BLaER1 treated with 17β-estradiol and CSF1 and Interleukin-3, amounts not matched to agents 10 nM and 100 nM (cell line): Measurements from ENCODE around the gene PSAPL1.

Experiments used
- H3K27ac ChIP-seq, 11 experiments: shearing (Covaris generic); formaldehyde crosslinking; 2 replicates each; pipeline ENCODE4 v1.8.1; 2022
- H3K27me3 ChIP-seq, 11 experiments: shearing (Covaris generic); formaldehyde crosslinking; 2 replicates each; pipeline ENCODE4 v1.8.1; 2022
- H3K36me3 ChIP-seq, 11 experiments: shearing (Covaris generic); formaldehyde crosslinking; 2 replicates each; pipeline ENCODE4 v1.8.1; 2022
- H3K4me1 ChIP-seq, 10 experiments: shearing (Covaris generic); formaldehyde crosslinking; 2 replicates each; pipeline ENCODE4 v1.8.1; 2022
- H3K4me2 ChIP-seq, 11 experiments: shearing (Covaris generic); formaldehyde crosslinking; 2 replicates each; pipeline ENCODE4 v1.8.1; 2022
- H3K4me3 ChIP-seq, 10 experiments: shearing (Covaris generic); formaldehyde crosslinking; 2 replicates each; pipeline ENCODE4 v1.8.1; 2022
- H3K9ac ChIP-seq, 11 experiments: shearing (Covaris generic); formaldehyde crosslinking; 2 replicates each; pipeline ENCODE4 v1.8.1; 2022
- H3K9me3 ChIP-seq, 11 experiments: shearing (Covaris generic); formaldehyde crosslinking; replicated peaks in 1 of 11; 2 replicates each; pipeline ENCODE4 v1.8.1; 2022
- H4K20me1 ChIP-seq, 11 experiments: shearing (Covaris generic); formaldehyde crosslinking; 2 replicates each; pipeline ENCODE4 v1.8.1; 2022
- Cebpa-rat ChIP-seq, 11 experiments: shearing (Covaris generic); IDR thresholded peaks; 2 replicates each; pipeline ENCODE4 v1.8.1; 2022

The PSAPL1 gene

GRCh38 chr4:7410446-7410845 is 24.3 kb downstream of the PSAPL1 start:
- H3K27me3 ChIP-seq: no peaks in the 10 kb centered on the region

GRCh38 chr4:7408166-7408565 is 26.6 kb downstream of the PSAPL1 start:
- H3K36me3 ChIP-seq: peaks cover 0 to 26% (median 0%) of the 10 kb centered on the region in 11 experiments; a peak in 6 of 22 replicates
- no peak overlapping the region for H3K9ac ChIP-seq
- H4K20me1 ChIP-seq: no peaks in the 10 kb centered on the region
- no peaks in the 10 kb centered on the region for H3K27me3 ChIP-seq
- H3K4me2 ChIP-seq: no peak overlapping the region
- no peak overlapping the region for H3K27ac ChIP-seq
- no peak overlapping the region for H3K4me3 ChIP-seq
- H3K4me1 ChIP-seq: peaks cover 0 to 19% (median 14%) of the 10 kb centered on the region in 10 experiments; a peak in 13 of 20 replicates
- TF ChIP-seq Cebpa-rat (IDR thresholded peaks at IDR 0.05): no peak
- peaks cover 31 to 60% (median 49%) of the 10 kb centered on the region in 11 experiments for H3K9me3 ChIP-seq

More at GRCh38 chr4:7410446-7410845, 24.3 kb downstream of the PSAPL1 start:
- peaks cover 0 to 26% (median 0%) of the 10 kb centered on the region in 11 experiments; a peak in 6 of 22 replicates for H3K36me3 ChIP-seq
- no peak overlapping the region for H3K9ac ChIP-seq
- no peak overlapping the region for H3K27ac ChIP-seq
- H3K4me1 ChIP-seq: peaks cover 0 to 24% (median 15%) of the 10 kb centered on the region in 10 experiments; a peak in 13 of 20 replicates
- H4K20me1 ChIP-seq: no peaks in the 10 kb centered on the region
- no peak overlapping the region for H3K4me3 ChIP-seq
- peaks cover 27 to 48% (median 39%) of the 10 kb centered on the region in 11 experiments for H3K9me3 ChIP-seq
- no peak overlapping the region for H3K4me2 ChIP-seq
- no peak for TF ChIP-seq Cebpa-rat (IDR thresholded peaks at IDR 0.05)

- Histone ChIP-seq H4K20me1 (no peaks in the 10 kb centered on the region), H3K9me3 (peaks cover 10 to 36% (median 29%) of the 10 kb centered on the region in 11 experiments), H3K4me3 (no peak overlapping the region), H3K27ac (no peak overlapping the region), H3K9ac (no peak overlapping the region), H3K36me3 (peaks cover 0 to 4% (median 0%) of the 10 kb centered on the region in 11 experiments; a peak in 2 of 22 replicates), H3K27me3 (no peaks in the 10 kb centered on the region), H3K4me2 (no peak overlapping the region), H3K4me1 (peaks cover 18 to 22% (median 19%) of the 10 kb centered on the region in 10 experiments)
- no peak for TF ChIP-seq Cebpa-rat (IDR thresholded peaks at IDR 0.05)
Measured at GRCh38 chr4:7403001-7403400, 31.7 kb downstream of the PSAPL1 start.

GRCh38 chr4:7402526-7402925 is 32.2 kb downstream of the PSAPL1 start:
- no peaks in the 10 kb centered on the region; a peak in 1 of 22 replicates for H3K27me3 ChIP-seq

GRCh38 chr4:7400671-7401298 is 33.9 kb downstream of the PSAPL1 start:
- H3K27ac ChIP-seq: no peak overlapping the region
- no peak overlapping the region for H3K9ac ChIP-seq
- H3K27me3 ChIP-seq: peaks cover 0 to 6% (median 0%) of the 10 kb centered on the region in 11 experiments; a peak in 2 of 22 replicates
- peaks cover 28 to 44% (median 41%) of the 10 kb centered on the region in 10 experiments for H3K4me1 ChIP-seq
- no peak overlapping the region for H3K4me3 ChIP-seq
- peaks cover 0 to 16% (median 11%) of the 10 kb centered on the region in 11 experiments; a peak in 16 of 22 replicates for H3K9me3 ChIP-seq
- H3K4me2 ChIP-seq: no peak overlapping the region
- TF ChIP-seq Cebpa-rat (IDR thresholded peaks at IDR 0.05): no peak
- H3K36me3 ChIP-seq: no peaks in the 10 kb centered on the region
- H4K20me1 ChIP-seq: no peaks in the 10 kb centered on the region

More at GRCh38 chr4:7402526-7402925, 32.2 kb downstream of the PSAPL1 start:
- Histone ChIP-seq H3K4me1 (peaks cover 23 to 26% (median 24%) of the 10 kb centered on the region in 10 experiments), H4K20me1 (no peaks in the 10 kb centered on the region), H3K36me3 (peaks cover 0 to 4% (median 0%) of the 10 kb centered on the region in 11 experiments; a peak in 1 of 22 replicates), H3K4me3 (no peak overlapping the region), H3K9me3 (peaks cover 8 to 31% (median 26%) of the 10 kb centered on the region in 11 experiments; a peak in 21 of 22 replicates), H3K27ac (no peak overlapping the region), H3K4me2 (no peak overlapping the region), H3K9ac (no peak overlapping the region)
- no peak for TF ChIP-seq Cebpa-rat (IDR thresholded peaks at IDR 0.05)

DNA sequence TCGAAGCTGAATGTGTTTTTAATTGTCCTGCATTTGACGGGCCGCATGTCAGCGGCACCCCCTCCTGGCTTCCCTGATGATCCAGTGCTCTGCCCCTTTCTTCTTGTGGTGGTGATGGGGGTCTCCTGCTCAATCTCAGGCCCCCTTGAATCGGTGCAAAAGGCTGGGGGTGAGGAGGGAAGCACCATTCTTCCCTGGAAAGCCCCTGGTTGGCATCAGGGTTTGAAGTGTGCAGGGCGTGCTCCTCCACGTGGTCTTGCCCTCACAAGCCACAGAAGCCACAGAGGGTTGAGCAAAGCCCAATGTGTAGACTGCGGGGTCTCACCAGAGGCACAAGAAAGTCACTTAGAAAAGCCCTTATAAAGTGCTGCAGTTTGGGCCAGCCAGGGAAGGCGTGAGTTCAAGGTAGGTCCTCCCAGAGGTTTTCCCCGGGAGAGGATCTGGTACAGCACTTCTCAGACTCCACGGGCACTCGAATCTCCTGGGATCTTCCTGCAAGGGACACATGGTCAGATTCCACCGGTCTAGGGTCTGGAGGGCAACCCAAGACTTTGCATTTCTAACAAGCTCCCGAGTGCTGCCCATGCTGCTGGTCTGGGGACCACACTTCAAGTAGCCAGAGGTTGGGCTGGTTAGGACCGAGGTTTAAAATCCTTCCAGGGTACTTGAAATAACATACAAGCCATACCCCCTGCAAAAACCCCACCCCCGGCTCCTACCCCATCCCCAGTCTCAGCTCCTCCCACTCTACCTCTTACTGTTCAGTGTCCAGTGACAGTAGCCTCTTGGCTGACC is 35.1 kb downstream of the PSAPL1 start:
- Histone ChIP-seq H3K9me3 (peaks cover 0 to 6% (median 2%) of the 10 kb centered on the region in 11 experiments; a peak in 12 of 22 replicates), H3K36me3 (no peaks in the 10 kb centered on the region), H3K4me3 (no peak overlapping the region), H3K4me2 (peak overlapping the region; percentile 0 to 89 (median 67); a peak in 21 of 22 replicates), H3K4me1 (peaks cover 28 to 55% (median 53%) of the 10 kb centered on the region in 10 experiments), H3K27ac (no peak overlapping the region), H3K9ac (peak overlapping the region in 2 of 11 experiments; percentile 10 to 33; a peak in 1 of 22 replicates), H4K20me1 (no peaks in the 10 kb centered on the region; a peak in 1 of 22 replicates), H3K27me3 (peaks cover 0 to 8% (median 0%) of the 10 kb centered on the region in 11 experiments; a peak in 2 of 22 replicates)
- TF ChIP-seq Cebpa-rat (IDR thresholded peaks at IDR 0.05): no peak

DNA sequence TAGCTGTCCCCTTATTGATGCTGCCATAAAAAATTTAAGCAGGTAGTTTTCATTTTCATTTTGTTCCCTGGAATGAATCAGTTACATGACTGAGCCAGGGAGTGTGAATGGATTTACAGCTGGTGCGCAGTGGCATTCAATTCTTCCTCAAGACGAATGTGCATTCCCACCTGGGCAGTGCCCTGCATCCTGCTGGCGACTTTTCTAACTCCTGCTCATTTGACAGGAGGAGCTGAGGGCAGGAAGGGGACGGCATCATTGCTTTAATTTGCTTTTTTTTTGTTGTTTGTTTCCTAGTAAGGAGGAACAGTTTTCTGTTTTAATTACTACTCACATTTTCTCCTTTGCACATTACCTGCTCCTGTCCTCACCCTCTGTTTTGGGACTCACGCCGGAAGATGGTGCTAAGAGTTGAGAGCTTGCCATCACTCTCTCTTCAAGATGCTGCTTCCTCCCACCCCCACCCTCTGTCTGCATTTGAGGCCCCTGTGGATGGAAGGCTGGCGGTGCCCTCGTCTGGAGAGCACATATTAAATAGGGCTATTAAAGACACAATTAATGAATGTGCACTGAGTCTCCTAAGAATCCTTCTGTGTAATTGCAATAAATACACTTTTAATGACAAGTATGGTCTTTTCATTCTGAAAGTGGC is 35.8 kb downstream of the PSAPL1 start:
- Histone ChIP-seq H3K27me3 (peaks cover 0 to 8% (median 0%) of the 10 kb centered on the region in 11 experiments; a peak in 2 of 22 replicates), H3K9ac (peak overlapping the region in 1 of 11 experiments; percentile 33; a peak in 1 of 22 replicates), H3K36me3 (no peaks in the 10 kb centered on the region), H3K4me2 (peak overlapping the region; percentile 0 to 89 (median 67); a peak in 20 of 22 replicates), H4K20me1 (no peaks in the 10 kb centered on the region; a peak in 1 of 22 replicates), H3K4me3 (no peak overlapping the region), H3K27ac (no peak overlapping the region), H3K4me1 (peaks cover 28 to 62% (median 60%) of the 10 kb centered on the region in 10 experiments), H3K9me3 (no peaks in the 10 kb centered on the region; a peak in 1 of 22 replicates)
- no peak for TF ChIP-seq Cebpa-rat (IDR thresholded peaks at IDR 0.05)

GRCh38 chr4:7398104-7398423 is 36.7 kb downstream of the PSAPL1 start:
- peak overlapping the region in 5 of 11 experiments; percentile 49 to 60 (median 51); a peak in 9 of 22 replicates for H3K27ac ChIP-seq
- no peak for TF ChIP-seq Cebpa-rat (IDR thresholded peaks at IDR 0.05)
- peak overlapping the region in 4 of 11 experiments; percentile 7 to 58 (median 22); a peak in 5 of 22 replicates for H3K9ac ChIP-seq
- H3K36me3 ChIP-seq: no peaks in the 10 kb centered on the region
- H3K4me1 ChIP-seq: peaks cover 28 to 71% (median 66%) of the 10 kb centered on the region in 10 experiments
- no peak overlapping the region for H3K4me3 ChIP-seq
- peaks cover 0 to 8% (median 0%) of the 10 kb centered on the region in 11 experiments; a peak in 2 of 22 replicates for H3K27me3 ChIP-seq
- no peaks in the 10 kb centered on the region; a peak in 1 of 22 replicates for H4K20me1 ChIP-seq
- H3K4me2 ChIP-seq: peak overlapping the region; percentile 6 to 89 (median 67); a peak in 20 of 22 replicates
- no peaks in the 10 kb centered on the region for H3K9me3 ChIP-seq
